BJ (cell line): Measurements from ENCODE around the gene TRIM17. TPM values are rescaled to one million over a fixed set of nuclear protein-coding genes. Genes with fewer than 3 reads are reported as not detected.

Experiments used
- CTCF ChIA-PET: fragments of 350-600 bp; formaldehyde crosslinking; extraction: SDS; loops from one replicate; lab custom pipeline; 2021; ENCODE audit warnings: antibody characterized with exemption, inconsistent platforms; lab: Yijun Ruan, JAX
- POLR2A ChIA-PET: fragments of 300-600 bp; sonication (Branson Sonifier 250); formaldehyde crosslinking; extraction: SDS; loops from one replicate; lab custom pipeline; 2021; ENCODE audit warnings: antibody characterized with exemption; lab: Charles Lee
- DNase-seq: peaks from one replicate; pipeline ENCODE4 v3.0.0-alpha.2; 2011; ENCODE audit warnings: low read depth
- H3K27me3 ChIP-seq: 2 replicates; pipeline ENCODE4 v1.6.0; 2011; ENCODE audit warnings: low read length; ENCODE audit not compliant: control insufficient read depth, insufficient read depth
- H3K36me3 ChIP-seq: 2 replicates; pipeline ENCODE4 v1.5.1; 2011; ENCODE audit warnings: low read length; ENCODE audit not compliant: control insufficient read depth, insufficient read depth
- H3K4me3 ChIP-seq: 2 replicates; pipeline ENCODE4 v1.5.1; 2011; ENCODE audit warnings: low read depth, mild to moderate bottlenecking, control low read depth, low read length
- polyA plus RNA-seq: library from polyadenylated mRNA; depleted of rRNA; stranded (reverse); fragments of >200 nt; gene quantifications from 2 replicates; pipeline ENCODE4 v1.2.3, GENCODE V29; 2011
- TF ChIP-seq, protein P1 (sequence below): IDR thresholded peaks from 2 replicates; pipeline ENCODE4 v1.5.1; 2011; ENCODE audit warnings: low read depth, mild to moderate bottlenecking, control low read depth, inconsistent platforms, low read length, moderate library complexity; ENCODE audit not compliant: insufficient read depth

The TRIM17 gene
- polyA plus RNA-seq, 1 experiment = 0.55 TPM

DNA sequence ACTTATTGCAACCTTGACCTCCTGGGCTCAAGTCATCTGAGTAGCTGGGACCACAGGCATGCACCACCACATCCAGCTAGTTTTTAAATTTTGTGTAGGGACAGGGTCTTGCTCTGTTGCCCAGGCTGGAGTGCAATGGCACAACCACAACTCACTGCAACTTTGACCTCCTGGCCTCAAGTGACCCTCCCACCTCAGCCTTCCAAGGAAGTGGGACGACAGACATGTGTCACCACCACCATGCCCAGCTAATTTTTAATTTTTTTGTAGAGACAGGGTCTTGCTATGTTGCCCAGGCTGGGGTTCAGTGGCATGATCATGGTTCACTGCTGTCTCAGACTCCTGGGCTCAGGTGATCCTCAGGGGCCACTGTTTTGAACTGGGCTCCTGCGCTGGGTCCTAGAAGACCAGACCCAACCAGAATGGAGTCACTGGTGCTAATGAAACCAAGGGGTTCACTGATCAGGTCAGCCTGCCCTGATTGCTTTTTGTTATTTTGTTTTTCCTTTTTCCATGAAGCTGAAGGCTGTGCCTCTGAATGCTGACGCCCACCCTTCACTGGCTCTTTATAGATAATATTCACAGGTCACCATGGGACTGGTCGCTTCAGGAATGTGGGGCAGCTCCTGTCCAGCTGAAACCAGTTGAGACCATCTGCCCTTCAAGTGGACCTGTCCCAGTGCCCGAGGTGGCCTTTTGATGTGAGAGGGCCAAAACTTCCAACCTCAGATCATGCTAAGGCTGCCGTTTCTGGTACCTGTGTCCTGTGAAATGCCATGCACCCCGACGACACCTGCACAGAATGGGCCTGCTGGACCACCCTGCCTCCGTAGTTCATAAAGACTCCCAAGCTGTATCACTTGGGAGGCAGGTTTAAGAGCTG, 4.9 kb downstream of the TRIM17 start:
- H3K4me3 ChIP-seq = no peak overlapping the region
- TF ChIP-seq, protein P1, sequence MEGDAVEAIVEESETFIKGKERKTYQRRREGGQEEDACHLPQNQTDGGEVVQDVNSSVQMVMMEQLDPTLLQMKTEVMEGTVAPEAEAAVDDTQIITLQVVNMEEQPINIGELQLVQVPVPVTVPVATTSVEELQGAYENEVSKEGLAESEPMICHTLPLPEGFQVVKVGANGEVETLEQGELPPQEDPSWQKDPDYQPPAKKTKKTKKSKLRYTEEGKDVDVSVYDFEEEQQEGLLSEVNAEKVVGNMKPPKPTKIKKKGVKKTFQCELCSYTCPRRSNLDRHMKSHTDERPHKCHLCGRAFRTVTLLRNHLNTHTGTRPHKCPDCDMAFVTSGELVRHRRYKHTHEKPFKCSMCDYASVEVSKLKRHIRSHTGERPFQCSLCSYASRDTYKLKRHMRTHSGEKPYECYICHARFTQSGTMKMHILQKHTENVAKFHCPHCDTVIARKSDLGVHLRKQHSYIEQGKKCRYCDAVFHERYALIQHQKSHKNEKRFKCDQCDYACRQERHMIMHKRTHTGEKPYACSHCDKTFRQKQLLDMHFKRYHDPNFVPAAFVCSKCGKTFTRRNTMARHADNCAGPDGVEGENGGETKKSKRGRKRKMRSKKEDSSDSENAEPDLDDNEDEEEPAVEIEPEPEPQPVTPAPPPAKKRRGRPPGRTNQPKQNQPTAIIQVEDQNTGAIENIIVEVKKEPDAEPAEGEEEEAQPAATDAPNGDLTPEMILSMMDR = no peak
- ChIA-PET CTCF (no interaction called here), POLR2A (no interaction called here)
- H3K27me3 ChIP-seq = no peaks in the 10 kb centered on the region
- H3K36me3 ChIP-seq = peaks cover 9% of the 10 kb centered on the region
- DNase-seq = no peak

- CTCF ChIA-PET = no interaction called here
- no peak for DNase-seq
- POLR2A ChIA-PET = no interaction called here
- H3K4me3 ChIP-seq = no peak overlapping the region
- TF ChIP-seq, protein P1 = no peak
- peaks cover 9% of the 10 kb centered on the region for H3K36me3 ChIP-seq
- H3K27me3 ChIP-seq = no peaks in the 10 kb centered on the region
Measured at GRCh38 chr1:228411121-228411520, 5.5 kb downstream of the TRIM17 start.

DNA sequence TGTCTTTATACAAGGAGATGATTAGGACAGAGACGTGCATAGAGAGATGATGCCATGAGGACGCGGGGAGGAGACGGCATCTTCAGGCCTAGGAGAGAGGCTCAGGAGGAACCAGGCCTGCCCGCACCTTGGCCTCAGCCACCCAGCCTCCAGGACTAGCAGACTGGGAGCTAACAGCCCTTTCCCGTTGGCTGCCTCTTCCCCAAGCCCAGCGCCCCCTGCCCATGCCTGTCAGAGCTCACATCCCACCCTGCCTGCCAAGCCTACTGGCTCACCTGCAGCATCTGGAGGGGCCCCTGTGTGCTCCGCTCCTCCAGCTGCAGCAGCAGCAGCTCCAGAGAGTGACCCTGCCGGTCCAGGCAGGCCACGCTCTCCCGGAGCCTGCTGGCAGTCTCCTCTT, 6.0 kb downstream of the TRIM17 start:
- no peak overlapping the region for H3K4me3 ChIP-seq
- ChIA-PET CTCF (no interaction called here), POLR2A (no interaction called here)
- peaks cover 9% of the 10 kb centered on the region for H3K36me3 ChIP-seq
- H3K27me3 ChIP-seq = no peaks in the 10 kb centered on the region
- DNase-seq = no peak
- TF ChIP-seq, protein P1 = no peak

DNA sequence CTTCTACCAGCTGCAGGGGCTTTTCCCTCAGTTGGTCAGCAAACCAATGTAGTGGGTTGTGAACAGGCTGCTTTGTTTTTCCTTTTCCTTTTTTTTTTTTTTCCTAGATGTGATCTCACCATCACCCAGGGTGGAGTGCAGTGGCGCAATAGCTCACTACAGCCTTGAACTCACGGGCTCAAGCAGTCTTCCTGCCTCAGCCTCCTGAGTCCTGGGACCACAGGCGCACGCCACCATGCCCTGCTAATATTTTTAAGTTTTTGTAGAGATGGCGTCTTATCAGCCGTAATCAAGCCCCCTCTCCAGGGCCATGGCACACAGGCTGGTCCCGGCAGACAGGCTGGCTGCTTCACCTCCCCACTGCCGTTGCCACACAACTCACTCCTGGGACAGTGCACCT, 6.6 kb downstream of the TRIM17 start:
- ChIA-PET CTCF (interaction anchor here (1.0 kb wide), 1 partner anchor 11 kb away, joined by 3 read pairs; no protein-coding TSS in a partner anchor), POLR2A (no interaction called here)
- no peak for DNase-seq
- no peak overlapping the region for H3K4me3 ChIP-seq
- TF ChIP-seq, protein P1 = no peak
- H3K36me3 ChIP-seq = peaks cover 9% of the 10 kb centered on the region
- H3K27me3 ChIP-seq = no peaks in the 10 kb centered on the region

DNA sequence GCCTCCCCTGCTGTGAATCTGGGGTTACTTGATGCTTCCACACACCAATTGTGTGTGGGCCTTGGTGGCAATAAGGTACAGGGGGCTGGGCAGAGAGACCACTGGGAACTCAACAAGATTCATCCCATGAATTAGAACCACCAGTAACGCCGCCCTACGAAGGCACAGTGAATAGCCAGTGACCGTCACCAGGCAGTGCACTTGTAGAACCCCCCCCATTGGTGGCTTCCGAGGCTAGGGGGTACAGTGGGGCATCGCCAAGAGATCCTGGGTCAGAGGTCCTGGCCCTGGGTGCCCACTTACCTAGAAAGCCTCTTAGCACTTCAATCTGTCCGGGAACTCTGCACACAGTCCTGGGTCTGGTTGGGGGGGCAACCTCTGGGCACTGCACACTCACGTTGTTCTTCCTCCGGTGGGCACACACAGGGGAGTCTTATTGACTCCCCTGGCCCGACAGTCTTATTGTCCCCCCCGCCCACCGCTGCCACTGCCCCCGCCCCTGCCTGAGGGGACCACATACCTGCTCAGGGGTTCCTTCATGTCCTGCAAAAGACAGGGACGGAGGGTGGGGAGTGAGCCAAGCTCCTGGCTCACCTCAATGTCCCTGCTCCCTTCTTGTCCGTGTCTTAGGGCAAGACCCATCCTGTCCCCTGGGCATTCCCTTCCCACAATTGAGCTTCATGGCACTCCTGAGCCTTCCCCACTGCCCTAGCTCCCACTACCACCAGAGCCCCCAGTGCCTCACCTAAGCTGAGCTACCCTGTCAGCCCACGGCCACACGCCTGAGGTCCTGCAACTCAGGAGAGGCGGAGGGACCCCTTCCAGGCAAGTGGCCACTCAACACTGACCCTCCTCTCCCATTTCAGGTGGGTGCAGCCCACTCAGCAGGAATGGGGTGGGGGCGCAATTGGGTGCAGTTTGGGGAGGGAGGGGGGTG, 7.5 kb downstream of the TRIM17 start:
- no peak for DNase-seq
- H3K4me3 ChIP-seq = no peak overlapping the region
- POLR2A ChIA-PET = no interaction called here
- no peaks in the 10 kb centered on the region for H3K27me3 ChIP-seq
- TF ChIP-seq, protein P1 = no peak
- H3K36me3 ChIP-seq = peaks cover 9% of the 10 kb centered on the region
- CTCF ChIA-PET = interaction anchor here (0.9 to 1.0 kb wide), 2 partner anchors 11 to 278 kb away, joined by 3 read pairs; no protein-coding TSS in a partner anchor
